Ovary (tissue), 9 donors: ENCODE measurements around the gene ABHD4. TPM values are rescaled to one million over a fixed set of nuclear protein-coding genes. Genes with fewer than 3 reads are reported as not detected.

Source experiments
- DNase-seq, 5 donors: peaks; one replicate each; pipeline ENCODE4 v3.0.0-alpha.2; 2019 to 2020
- H3K27ac ChIP-seq, 2 donors: fragments of 200-600 bp; one replicate each; pipeline versions ENCODE4 v1.5.1 to v1.8.0; 2019 to 2022
- H3K27me3 ChIP-seq: fragments of 200-600 bp; one replicate; pipeline ENCODE4 v1.8.0; 2022
- H3K36me3 ChIP-seq: fragments of 200-600 bp; sonication (generic); one replicate; pipeline ENCODE4 v1.5.1; 2019
- H3K4me1 ChIP-seq: one replicate; pipeline ENCODE4 v1.8.1; 2013; ENCODE audit warnings: mild to moderate bottlenecking, moderate library complexity; ENCODE audit not compliant: insufficient read depth
- H3K4me3 ChIP-seq: fragments of 200-600 bp; sonication (generic); one replicate; pipeline ENCODE4 v1.5.1; 2017
- H3K9me3 ChIP-seq, 2 donors: fragments of 200-600 bp in 1 of 2; sonication (generic) in 1 of 2; one replicate each; pipeline versions ENCODE4 v1.5.1 to v1.8.1; 2013 to 2019; ENCODE audit warnings: mild to moderate bottlenecking in 1 of 2, moderate library complexity in 1 of 2
- EP300 ChIP-seq: sonication (generic); formaldehyde crosslinking; IDR thresholded peaks from one replicate; pipeline ENCODE4 v1.6.1; 2017; ENCODE audit warnings: antibody characterized with exemption
- POLR2A ChIP-seq: fragments of 450-650 bp; IDR thresholded peaks from one replicate; pipeline ENCODE4 v1.6.1; 2017; ENCODE audit warnings: antibody characterized with exemption, mild to moderate bottlenecking, moderate library complexity
- WGBS, 3 donors: extraction: QIAGEN DNeasy Blood & Tissue Kit in 1 of 3; methylation state at CpG; one replicate each; pipeline versions ENCODE4 v1.1.5 to v1.1.7; 2013 to 2017; 5-methylcytosine and 5-hydroxymethylcytosine counted together
- intact Hi-C, 4 donors: fragments of 100-400 bp; cut with DNase I; formaldehyde crosslinking; loops; one replicate each; pipeline versions ENCODE4 v1.11.0 to v1.15.1; 2022 to 2023
- polyA plus RNA-seq, 2 donors: library from polyadenylated mRNA; stranded (reverse); fragments of 200-250 nt in 1 of 2; fragments of 350-450 nt in 1 of 2; fragmentation: Illumina TruSeq in 1 of 2; extraction: RNeasy Lipid Tissue Mini Kit (QIAGEN cat#74804) in 1 of 2; gene quantifications; one replicate each; pipeline ENCODE4 v1.2.3, GENCODE V29; 2013 to 2014
- total RNA-seq, 7 donors: library from RNA; depleted of rRNA in 2 of 7; stranded (reverse); fragments of >200 nt in 2 of 7; fragmentation: NEBNext Ultra II Directional in 3 of 7; extraction: Animal tissue kit (Norgen Biotek cat#: 25700) in 3 of 7; gene quantifications; one replicate each; pipeline versions ENCODE4 v1.1.0 to v1.2.4, GENCODE V29; 2016 to 2023
- TF ChIP-seq, protein P1 (sequence below), 3 donors: fragments of 450-650 bp in 2 of 3; fragments of 200-600 bp in 1 of 3; IDR thresholded peaks; one replicate each; pipeline versions ENCODE4 v1.5.1 to v1.8.0; 2016 to 2022; ENCODE audit warnings: antibody characterized with exemption in 3 of 3, mild to moderate bottlenecking in 1 of 3
- donor health status: DM: no; HTN: no; CAD: no; lungs with moderate emphysema.
- donor health status: DM: no; HTN: no; CAD: no.
- donor health status: Bipolar disorder and iron deficiency.
- donor health status: DM: yes; HTN: yes; CAD: no.
- donor health status: DM: no; HTN: no; CAD: no.
- donor health status: DM: yes; HTN: yes; CAD: no.

Gene ABHD4
- total and polyA plus RNA-seq, 9 donors, result 5.6 to 64.0 (median 18.8) TPM

DNA sequence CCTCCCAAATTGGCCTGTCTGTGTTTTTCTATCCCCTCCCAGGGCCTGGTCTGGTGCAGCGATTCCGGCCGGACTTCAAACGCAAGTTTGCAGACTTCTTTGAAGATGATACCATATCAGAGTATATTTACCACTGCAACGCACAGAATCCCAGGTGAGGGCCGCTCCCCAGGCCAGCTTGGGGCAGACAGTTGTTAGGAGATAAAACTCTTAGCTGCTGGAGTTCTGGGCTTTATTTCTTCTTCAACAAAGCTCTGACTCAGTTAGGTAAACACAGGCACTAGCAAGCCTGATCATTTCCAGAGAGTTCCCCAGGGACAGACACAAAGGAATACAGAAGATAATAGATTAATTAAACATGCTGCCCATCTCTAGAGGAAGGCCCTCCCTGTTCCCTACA lies 8.3 kb downstream of the ABHD4 start:
- Histone ChIP-seq H3K9me3 (no peaks in the 10 kb centered on the region), H3K27me3 (no peaks in the 10 kb centered on the region), H3K36me3 (no peaks in the 10 kb centered on the region), H3K4me3 (no peak overlapping the region), H3K27ac (no peak overlapping the region), H3K4me1 (no peaks in the 10 kb centered on the region)
- no peak for DNase-seq
- 87 to 90% (median 89%) methylated on average over 6 of the region's 6 CpGs for WGBS, 3 donors
- TF ChIP-seq EP300, result no peak
- TF ChIP-seq, protein P1, sequence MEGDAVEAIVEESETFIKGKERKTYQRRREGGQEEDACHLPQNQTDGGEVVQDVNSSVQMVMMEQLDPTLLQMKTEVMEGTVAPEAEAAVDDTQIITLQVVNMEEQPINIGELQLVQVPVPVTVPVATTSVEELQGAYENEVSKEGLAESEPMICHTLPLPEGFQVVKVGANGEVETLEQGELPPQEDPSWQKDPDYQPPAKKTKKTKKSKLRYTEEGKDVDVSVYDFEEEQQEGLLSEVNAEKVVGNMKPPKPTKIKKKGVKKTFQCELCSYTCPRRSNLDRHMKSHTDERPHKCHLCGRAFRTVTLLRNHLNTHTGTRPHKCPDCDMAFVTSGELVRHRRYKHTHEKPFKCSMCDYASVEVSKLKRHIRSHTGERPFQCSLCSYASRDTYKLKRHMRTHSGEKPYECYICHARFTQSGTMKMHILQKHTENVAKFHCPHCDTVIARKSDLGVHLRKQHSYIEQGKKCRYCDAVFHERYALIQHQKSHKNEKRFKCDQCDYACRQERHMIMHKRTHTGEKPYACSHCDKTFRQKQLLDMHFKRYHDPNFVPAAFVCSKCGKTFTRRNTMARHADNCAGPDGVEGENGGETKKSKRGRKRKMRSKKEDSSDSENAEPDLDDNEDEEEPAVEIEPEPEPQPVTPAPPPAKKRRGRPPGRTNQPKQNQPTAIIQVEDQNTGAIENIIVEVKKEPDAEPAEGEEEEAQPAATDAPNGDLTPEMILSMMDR (IDR thresholded peaks at IDR 0.05), result no peak
- TF ChIP-seq POLR2A, result no peak
- intact Hi-C loops, result no loop called here

DNA sequence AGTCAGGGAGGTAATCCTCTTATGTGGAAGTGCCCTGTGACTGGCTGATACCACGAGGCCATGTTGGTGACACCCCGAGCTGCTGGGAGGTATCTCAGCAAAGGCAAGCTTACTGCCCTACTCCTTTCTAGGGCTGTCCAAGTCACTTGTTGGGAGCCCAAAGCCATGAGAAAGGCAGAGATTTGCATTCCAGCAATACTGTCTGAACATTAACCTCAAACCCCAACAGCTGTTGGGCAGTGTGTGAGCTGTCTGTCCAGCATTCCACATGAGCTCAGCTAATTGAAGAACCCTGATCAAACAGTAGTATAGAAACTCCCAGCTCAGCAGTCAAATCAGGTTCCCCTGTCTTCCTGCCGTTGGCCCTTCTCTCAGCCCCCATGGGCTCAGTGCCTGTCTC lies 9.2 kb downstream of the ABHD4 start:
- H3K9me3 ChIP-seq, result no peaks in the 10 kb centered on the region
- intact Hi-C loops, result no loop called here
- no peaks in the 10 kb centered on the region for H3K36me3 ChIP-seq
- no peak overlapping the region for H3K27ac ChIP-seq
- no peak overlapping the region for H3K4me3 ChIP-seq
- 82 to 86% (median 84%) methylated on average over 3 of the region's 3 CpGs for WGBS, 3 donors
- H3K4me1 ChIP-seq, result no peaks in the 10 kb centered on the region
- no peaks in the 10 kb centered on the region for H3K27me3 ChIP-seq
- no peak for DNase-seq
- TF ChIP-seq POLR2A (no peak), EP300 (no peak)
- TF ChIP-seq, protein P1 (IDR thresholded peaks at IDR 0.05), result no peak

DNA sequence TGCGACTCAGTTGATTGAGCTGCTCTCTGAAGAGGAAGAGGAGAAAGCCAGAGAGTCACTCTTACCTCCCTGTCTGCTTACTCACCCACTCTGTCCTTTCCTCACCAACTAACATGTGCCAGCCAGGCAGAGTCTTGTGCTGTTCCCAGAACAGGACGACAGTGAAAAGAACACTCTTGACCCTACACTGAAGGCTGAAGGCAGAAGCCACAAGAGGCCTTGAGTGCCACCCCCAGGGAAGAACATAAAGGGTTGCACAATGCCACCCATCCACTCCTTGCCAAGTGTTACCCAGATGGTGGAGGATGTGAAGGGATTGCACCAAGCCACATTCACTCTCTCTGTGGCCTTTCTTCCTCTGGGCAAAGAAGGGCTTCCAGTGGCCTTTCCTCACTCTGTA lies 12.8 kb downstream of the ABHD4 start:
- no peak for TF ChIP-seq EP300
- TF ChIP-seq POLR2A, result no peak
- TF ChIP-seq, protein P1 (IDR thresholded peaks at IDR 0.05), result no peak
- no peaks in the 10 kb centered on the region for H3K36me3 ChIP-seq
- WGBS, 3 donors, result 93 to 97% (median 95%) methylated on average over 2 of the region's 2 CpGs

DNA sequence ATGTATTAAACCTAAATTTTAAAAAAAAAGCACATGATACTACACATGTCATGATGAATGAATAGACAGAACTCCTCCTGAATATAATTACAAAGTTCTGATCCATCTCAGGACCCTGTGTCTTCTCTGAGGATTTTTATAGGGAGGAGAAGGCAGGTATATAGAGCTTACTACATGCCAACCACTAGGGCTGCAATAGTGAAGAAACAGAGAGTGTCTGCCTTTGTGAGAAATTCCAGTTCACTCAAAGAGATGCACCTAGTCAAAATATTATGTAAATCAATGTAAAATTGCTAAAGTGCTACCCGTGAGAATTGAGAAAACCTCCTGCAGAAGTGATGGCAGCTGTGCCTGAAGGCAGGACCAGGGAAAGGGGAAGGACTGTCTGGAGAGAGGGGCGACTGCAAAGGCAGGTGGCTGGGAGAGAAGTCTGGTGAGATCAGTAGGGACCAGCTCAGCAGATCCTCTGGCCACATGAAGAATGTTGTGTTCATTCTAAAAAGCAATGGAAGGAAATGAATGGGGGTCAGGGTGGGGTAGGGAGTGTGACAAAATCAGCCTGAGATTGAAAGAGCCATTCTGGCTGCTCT lies 15.1 kb downstream of the ABHD4 start:
- Histone ChIP-seq H3K9me3 (no peaks in the 10 kb centered on the region), H3K4me3 (no peak overlapping the region), H3K27me3 (no peaks in the 10 kb centered on the region), H3K27ac (no peak overlapping the region), H3K36me3 (no peaks in the 10 kb centered on the region), H3K4me1 (peaks cover 8% of the 10 kb centered on the region)
- 62 to 64% (median 63%) methylated on average over 2 of the region's 2 CpGs for WGBS, 3 donors
- TF ChIP-seq, protein P1 (IDR thresholded peaks at IDR 0.05), result no peak
- TF ChIP-seq POLR2A (no peak), EP300 (no peak)
- DNase-seq, result no peak
- intact Hi-C loops, result no loop called here

More for the DNA sequence above, 12.8 kb downstream of the ABHD4 start:
- H3K27ac ChIP-seq, result no peak overlapping the region
- no peak for DNase-seq
- peaks cover 8% of the 10 kb centered on the region for H3K4me1 ChIP-seq
- H3K27me3 ChIP-seq, result no peaks in the 10 kb centered on the region
- no peak overlapping the region for H3K4me3 ChIP-seq
- no peaks in the 10 kb centered on the region for H3K9me3 ChIP-seq
- intact Hi-C loops, result no loop called here
